B cell (primary cell): Measurements from ENCODE around the gene SYTL4. TPM values are rescaled to one million over a fixed set of nuclear protein-coding genes. Genes with fewer than 3 reads are reported as not detected.

Experiments used
- ATAC-seq: fragments of 200-7000 bp; cut with Tn5 transposase; one replicate; pipeline ENCODE4 v1.10.0; 2021; ENCODE audit warnings: low read depth, mild to moderate bottlenecking, moderate number of reproducible peaks, moderate library complexity
- CTCF ChIA-PET: fragments of 350-600 bp; sonication (Branson Sonifier 250); formaldehyde crosslinking; loops from one replicate; lab custom pipeline; 2021; ENCODE audit warnings: antibody characterized with exemption, inconsistent platforms; lab: Charles Lee
- POLR2A ChIA-PET: fragments of 350-600 bp; sonication (Branson Sonifier 250); formaldehyde crosslinking; loops from one replicate; lab custom pipeline; 2021; ENCODE audit warnings: antibody characterized with exemption; lab: Charles Lee
- DNase-seq: peaks from one replicate; pipeline ENCODE4 v3.0.0; 2013
- H2AFZ ChIP-seq: 2 replicates; pipeline ENCODE4 v1.6.1; 2012; ENCODE audit warnings: mild to moderate bottlenecking, low read depth, low read length; ENCODE audit not compliant: insufficient read depth, poor library complexity, severe bottlenecking
- H3K27ac ChIP-seq, 2 donors: 1 replicate in 1 of 2; 2 replicates in 1 of 2; pipeline ENCODE4 v1.5.1; 2012 to 2013; ENCODE audit warnings: low read length in 2 of 2, mild to moderate bottlenecking in 2 of 2, moderate library complexity in 1 of 2
- H3K27me3 ChIP-seq, 4 experiments: fragments of 200-600 bp in 1 of 4; sonication (generic) in 1 of 4; replicated peaks in 1 of 4; 1 replicate in 2 of 4; 2 replicates in 2 of 4; pipeline versions ENCODE4 v1.6.1 to v1.7.0; 2013 to 2016; ENCODE audit warnings: low read length in 3 of 4, mild to moderate bottlenecking in 2 of 4, mixed read lengths in 1 of 4, moderate library complexity in 1 of 4; ENCODE audit not compliant: insufficient read depth in 4 of 4, control insufficient read depth in 3 of 4; ENCODE audit errors: control extremely low read depth in 1 of 4
- H3K36me3 ChIP-seq, 2 experiments: replicated peaks in 1 of 2; 1 replicate in 1 of 2; 2 replicates in 1 of 2; pipeline versions ENCODE4 v1.6.1 to v1.7.1; 2013; ENCODE audit warnings: low read length in 1 of 2; ENCODE audit not compliant: insufficient read depth in 2 of 2, control insufficient read depth in 1 of 2; ENCODE audit errors: control extremely low read depth in 1 of 2, extremely low read depth in 1 of 2
- H3K4me1 ChIP-seq, 2 donors: fragments of 200-600 bp in 1 of 2; sonication (generic) in 1 of 2; 1 replicate in 1 of 2; 2 replicates in 1 of 2; pipeline versions ENCODE4 v1.5.1 to v1.6.1; 2013 to 2017; ENCODE audit warnings: low read length in 2 of 2; ENCODE audit not compliant: control insufficient read depth in 2 of 2, insufficient read depth in 2 of 2
- H3K4me2 ChIP-seq: replicated peaks from 2 replicates; pipeline ENCODE3; 2012; ENCODE audit warnings: mild to moderate bottlenecking, low read depth, low read length; ENCODE audit not compliant: poor library complexity, severe bottlenecking
- H3K4me3 ChIP-seq, 5 experiments: fragments of 200-600 bp in 1 of 5; sonication (generic) in 1 of 5; 1 replicate in 3 of 5; 2 replicates in 2 of 5; pipeline versions ENCODE4 v1.5.1 to v1.7.0; 2011 to 2016; ENCODE audit warnings: low read length in 4 of 5, mild to moderate bottlenecking in 4 of 5, low read depth in 2 of 5, control low read depth in 1 of 5, moderate library complexity in 1 of 5; ENCODE audit not compliant: insufficient read depth in 1 of 5; ENCODE audit errors: control extremely low read depth in 1 of 5, extremely low read depth in 1 of 5
- H3K79me2 ChIP-seq: fragments of 200-600 bp; sonication (generic); one replicate; pipeline ENCODE4 v1.6.0; 2016; ENCODE audit warnings: low read length; ENCODE audit not compliant: control insufficient read depth, insufficient read depth
- H3K9ac ChIP-seq: fragments of 200-600 bp; sonication (generic); 2 replicates; pipeline ENCODE4 v1.6.1; 2017; ENCODE audit warnings: mild to moderate bottlenecking, low read length, moderate library complexity
- H3K9me3 ChIP-seq, 3 donors: one replicate each; pipeline versions ENCODE4 v1.6.1 to v1.7.1; 2013; ENCODE audit warnings: low read length in 2 of 3; ENCODE audit not compliant: control insufficient read depth in 2 of 3, insufficient read depth in 1 of 3; ENCODE audit errors: control extremely low read depth in 1 of 3
- H4K20me1 ChIP-seq: 2 replicates; pipeline ENCODE4 v1.6.0; 2012; ENCODE audit warnings: mild to moderate bottlenecking, low read length; ENCODE audit not compliant: insufficient read depth, control insufficient read depth, poor library complexity, severe bottlenecking
- H3K27ac Mint-ChIP-seq: one replicate; pipeline ENCODE4 v1.8.0; 2021; ENCODE audit warnings: mixed read lengths
- H3K27me3 Mint-ChIP-seq: one replicate; pipeline ENCODE4 v1.8.0; 2021; ENCODE audit warnings: mixed read lengths
- H3K4me1 Mint-ChIP-seq: one replicate; pipeline ENCODE4 v1.8.0; 2021; ENCODE audit warnings: mixed read lengths
- H3K4me3 Mint-ChIP-seq: one replicate; pipeline ENCODE4 v1.8.0; 2021; ENCODE audit warnings: mixed read lengths
- H3K9me3 Mint-ChIP-seq: one replicate; pipeline ENCODE4 v1.8.0; 2022; ENCODE audit warnings: mixed read lengths; ENCODE audit not compliant: insufficient read depth
- EZH2 ChIP-seq: IDR thresholded peaks from 2 replicates; pipeline ENCODE4 v1.6.1; 2012; ENCODE audit warnings: borderline replicate concordance, low read depth, mild to moderate bottlenecking, moderate library complexity, low read length; ENCODE audit not compliant: insufficient read depth, poor library complexity, severe bottlenecking
- WGBS: methylation state at CpG from one replicate; pipeline ENCODE4 v1.1.5; 2013; ENCODE audit warnings: missing lambda C conversion rate; ENCODE audit not compliant: insufficient coverage; 5-methylcytosine and 5-hydroxymethylcytosine counted together
- intact Hi-C: fragments of 100-400 bp; cut with micrococcal nuclease; formaldehyde crosslinking; loops from one replicate; pipeline ENCODE4 v1.10.0; 2022
- polyA plus RNA-seq: library from polyadenylated mRNA; depleted of rRNA; stranded (reverse); fragments of >200 nt; gene quantifications from 2 replicates; pipeline ENCODE4 v1.2.3, GENCODE V29; 2012
- total RNA-seq, 2 donors: library from RNA; stranded (reverse); fragments of 120-200 nt in 1 of 2; gene quantifications; 1 replicate in 1 of 2; 2 replicates in 1 of 2; pipeline versions ENCODE4 v1.2.3 to v1.2.4, GENCODE V29; 2013 to 2022
- TF ChIP-seq, protein P1 (sequence below): fragments of 200-600 bp; IDR thresholded peaks from one replicate; pipeline ENCODE4 v1.8.0; 2022; ENCODE audit warnings: antibody characterized with exemption, mild to moderate bottlenecking

Gene SYTL4
- total and polyA plus RNA-seq, 2 donors (not counting 1 experiment from before 2014, with no cell fraction given): 0.16 TPM; not detected in 1

- DNase-seq (no peak), ATAC-seq (no peak)
- Mint-ChIP-seq H3K9me3 (no peaks in the 10 kb centered on the region), H3K4me3 (no peak overlapping the region), H3K4me1 (peaks cover 18% of the 10 kb centered on the region), H3K27ac (no peak overlapping the region), H3K27me3 (no peaks in the 10 kb centered on the region)
- Histone ChIP-seq H3K27me3 (no peaks in the 10 kb centered on the region), H3K27ac (no peak overlapping the region), H3K79me2 (no peaks in the 10 kb centered on the region), H2AFZ (no peak overlapping the region), H3K4me2 (no peak overlapping the region), H3K4me1 (peaks cover 0 to 5% of the 10 kb centered on the region in 2 donors), H3K9me3 (no peaks in the 10 kb centered on the region), H3K4me3 (no peak overlapping the region), H3K9ac (no peak overlapping the region), H4K20me1 (no peaks in the 10 kb centered on the region), H3K36me3 (no peaks in the 10 kb centered on the region)
- no CpG with 5 or more reads among the region's 1 CpG for whole genome bisulfite sequencing
- ChIA-PET POLR2A (no interaction called here), CTCF (interaction anchor here (0.8 kb wide), 1 partner anchor 68 kb away, joined by 3 read pairs; no protein-coding TSS in a partner anchor)
- intact Hi-C loops: no loop called here
- no peak for TF ChIP-seq EZH2
- TF ChIP-seq, protein P1, sequence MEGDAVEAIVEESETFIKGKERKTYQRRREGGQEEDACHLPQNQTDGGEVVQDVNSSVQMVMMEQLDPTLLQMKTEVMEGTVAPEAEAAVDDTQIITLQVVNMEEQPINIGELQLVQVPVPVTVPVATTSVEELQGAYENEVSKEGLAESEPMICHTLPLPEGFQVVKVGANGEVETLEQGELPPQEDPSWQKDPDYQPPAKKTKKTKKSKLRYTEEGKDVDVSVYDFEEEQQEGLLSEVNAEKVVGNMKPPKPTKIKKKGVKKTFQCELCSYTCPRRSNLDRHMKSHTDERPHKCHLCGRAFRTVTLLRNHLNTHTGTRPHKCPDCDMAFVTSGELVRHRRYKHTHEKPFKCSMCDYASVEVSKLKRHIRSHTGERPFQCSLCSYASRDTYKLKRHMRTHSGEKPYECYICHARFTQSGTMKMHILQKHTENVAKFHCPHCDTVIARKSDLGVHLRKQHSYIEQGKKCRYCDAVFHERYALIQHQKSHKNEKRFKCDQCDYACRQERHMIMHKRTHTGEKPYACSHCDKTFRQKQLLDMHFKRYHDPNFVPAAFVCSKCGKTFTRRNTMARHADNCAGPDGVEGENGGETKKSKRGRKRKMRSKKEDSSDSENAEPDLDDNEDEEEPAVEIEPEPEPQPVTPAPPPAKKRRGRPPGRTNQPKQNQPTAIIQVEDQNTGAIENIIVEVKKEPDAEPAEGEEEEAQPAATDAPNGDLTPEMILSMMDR: no peak
These were observed 31.1 kb downstream of the SYTL4 start for GRCh38 chrX:100700809-100701208.

DNA sequence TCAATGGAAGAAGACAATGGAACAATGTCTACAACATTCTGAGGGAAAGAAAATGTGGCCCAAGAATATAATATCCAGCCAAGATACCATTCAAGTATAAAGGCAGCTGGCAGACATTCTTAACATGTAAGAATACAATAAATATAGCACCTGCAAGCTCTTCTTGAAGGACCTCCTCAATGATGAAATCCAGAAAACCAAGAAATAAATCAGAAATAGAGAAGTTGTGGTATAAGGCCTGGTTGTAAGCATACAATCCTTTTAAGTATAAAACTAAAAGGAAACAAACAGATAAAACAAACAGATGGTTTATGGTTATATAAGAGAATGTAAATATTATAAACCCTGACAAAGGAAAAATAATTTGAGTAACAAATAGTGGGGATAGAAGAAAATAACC, 33.4 kb downstream of the SYTL4 start:
- DNase-seq (no peak), ATAC-seq (no peak)
- H3K79me2 ChIP-seq: no peaks in the 10 kb centered on the region
- H3K4me3 ChIP-seq: no peak overlapping the region
- H3K4me3 Mint-ChIP-seq: peak overlapping the region; percentile 6
- CTCF ChIA-PET: interaction anchor here (0.9 kb wide), 1 partner anchor 13 kb away, joined by 3 read pairs; no protein-coding TSS in a partner anchor
- H3K27ac ChIP-seq: no peak overlapping the region
- peaks cover 14% of the 10 kb centered on the region for H3K4me1 Mint-ChIP-seq
- intact Hi-C loops: no loop called here
- no peaks in the 10 kb centered on the region for H3K9me3 ChIP-seq
- H3K27me3 ChIP-seq: no peaks in the 10 kb centered on the region
- H3K4me2 ChIP-seq: peak overlapping the region; percentile 27
- H3K36me3 ChIP-seq: no peaks in the 10 kb centered on the region
- H3K4me1 ChIP-seq: peaks cover 0 to 5% of the 10 kb centered on the region in 2 donors
- no peak overlapping the region for H3K27ac Mint-ChIP-seq
- no peaks in the 10 kb centered on the region for H3K27me3 Mint-ChIP-seq
- no peaks in the 10 kb centered on the region for H3K9me3 Mint-ChIP-seq
- H4K20me1 ChIP-seq: no peaks in the 10 kb centered on the region
- POLR2A ChIA-PET: no interaction called here
- no peak for TF ChIP-seq EZH2
- TF ChIP-seq, protein P1: no peak
- no peak overlapping the region for H2AFZ ChIP-seq
- no peak overlapping the region for H3K9ac ChIP-seq
